HG03442 (cell line): ENCODE measurements around the gene IGF2BP2.

Experiments used
- ATAC-seq: cut with Tn5 transposase; IDR thresholded peaks from one replicate; pipeline ENCODE4 v1.9.1; 2021; ENCODE audit warnings: mild to moderate bottlenecking, moderate library complexity; ENCODE audit not compliant: unreplicated experiment

IGF2BP2 gene

DNA sequence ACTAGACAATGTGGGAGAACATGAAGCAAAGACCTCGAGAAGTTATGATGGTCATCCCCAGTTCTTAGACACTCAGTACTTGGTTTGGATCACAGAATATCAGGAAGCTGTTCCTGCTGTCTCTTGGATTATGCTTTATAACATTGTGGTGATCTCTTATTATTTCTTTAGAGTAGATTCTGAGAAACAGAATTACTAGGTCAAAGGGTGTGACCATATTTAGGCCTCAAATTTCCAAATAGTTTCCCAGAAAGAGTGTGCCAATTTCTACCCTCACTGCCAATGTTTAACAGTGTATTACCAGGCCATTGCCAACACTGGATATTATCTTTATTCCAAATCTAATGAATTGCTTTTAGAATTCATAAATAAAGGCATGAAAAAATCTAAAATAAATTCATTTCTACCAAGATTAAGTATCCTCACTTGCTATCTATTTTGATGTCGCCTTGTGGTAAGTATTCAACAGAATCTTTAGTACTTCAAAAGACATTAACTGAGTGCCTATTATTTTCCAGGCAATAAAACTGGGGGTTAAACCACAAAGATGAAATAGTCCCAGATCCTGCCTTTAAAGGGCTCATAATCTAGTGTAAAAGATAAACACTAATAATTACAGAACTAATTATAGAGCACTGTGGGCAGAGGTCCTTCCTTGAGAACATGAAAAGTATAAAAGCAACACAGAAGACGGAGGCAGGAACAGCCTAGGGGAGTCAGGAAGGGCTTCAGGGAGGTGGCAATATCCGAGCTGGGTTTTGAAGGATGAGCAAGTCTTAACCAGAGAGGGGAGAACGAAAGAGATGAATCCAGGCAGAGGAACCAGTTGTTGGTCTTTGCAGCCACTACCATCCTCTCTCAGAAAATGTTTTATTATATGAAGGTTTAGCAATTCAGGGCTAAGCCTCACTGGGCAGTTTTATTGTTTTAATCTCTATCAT, 86.8 kb downstream of the IGF2BP2 start:
- ATAC-seq: no peak

DNA sequence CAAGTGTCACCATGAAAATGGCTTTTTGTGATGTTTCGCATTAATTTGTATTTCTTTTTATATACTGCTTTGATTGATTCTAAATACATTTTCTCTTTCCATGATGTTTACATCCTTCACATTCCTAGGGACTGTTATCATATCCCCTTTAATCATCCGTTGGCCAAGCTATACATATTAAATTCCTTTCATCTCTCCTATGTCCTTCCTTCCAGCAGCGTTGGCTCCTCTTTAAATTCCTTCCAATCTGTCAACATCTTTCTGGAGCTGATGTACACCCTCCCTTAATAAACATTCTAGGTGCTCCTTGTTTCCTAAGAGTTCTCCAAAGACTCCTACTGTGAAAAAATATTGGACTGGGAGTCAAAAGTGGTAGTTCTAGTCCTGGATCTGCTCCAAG, 87.8 kb downstream of the IGF2BP2 start:
- ATAC-seq: no peak

DNA sequence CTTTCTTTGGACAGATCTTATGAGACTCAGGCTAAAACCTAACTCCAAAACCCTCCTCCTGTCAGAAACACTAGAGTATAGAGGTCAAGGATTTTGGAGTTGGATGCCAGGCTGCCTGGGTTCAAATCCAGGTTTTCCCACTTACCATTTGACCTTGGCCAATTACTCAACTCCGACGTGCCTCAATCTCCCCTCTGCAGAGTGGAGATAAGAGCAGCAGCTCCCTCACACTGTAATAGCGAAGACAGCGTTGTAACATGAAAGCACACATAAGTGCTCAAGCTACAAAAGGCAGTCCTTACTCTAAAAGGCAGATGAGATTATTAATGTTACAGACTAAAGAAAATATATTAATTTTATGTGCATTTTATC, 90.1 kb downstream of the IGF2BP2 start:
- no peak for ATAC-seq

DNA sequence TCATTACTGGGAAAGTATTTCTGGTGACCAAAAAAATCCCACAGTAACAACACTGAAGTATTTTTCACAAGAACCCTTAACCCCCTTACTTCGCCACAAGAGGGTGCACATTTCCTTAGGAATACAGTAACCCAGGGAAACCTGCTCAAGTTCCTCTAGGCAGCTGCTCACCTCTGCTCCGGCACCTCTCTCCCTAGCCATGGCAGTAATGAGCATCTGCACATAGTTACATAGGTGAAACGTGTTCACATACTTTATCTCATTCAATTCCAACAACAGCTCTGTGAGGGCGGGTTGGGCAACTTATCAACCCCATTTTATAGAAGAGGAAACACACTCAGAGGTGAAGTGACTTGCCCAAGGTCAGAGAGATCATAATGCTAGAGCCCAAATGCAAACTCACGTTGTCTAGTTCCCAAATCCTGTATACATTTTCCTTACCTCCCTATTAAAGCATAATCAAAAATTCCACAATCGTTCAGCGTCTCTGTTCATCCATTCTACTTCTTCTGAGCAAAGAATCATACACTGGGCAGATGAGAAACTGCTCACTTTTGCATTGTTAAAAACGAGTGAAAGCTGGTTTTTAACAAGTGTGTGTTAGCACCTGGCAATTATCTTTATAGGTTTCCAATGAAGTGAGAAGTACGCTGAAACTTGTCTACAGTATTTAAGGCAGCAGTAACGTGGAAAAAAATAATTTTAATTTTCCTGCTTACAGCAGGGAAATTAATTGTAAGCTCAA, 90.7 kb downstream of the IGF2BP2 start:
- ATAC-seq: no peak

DNA sequence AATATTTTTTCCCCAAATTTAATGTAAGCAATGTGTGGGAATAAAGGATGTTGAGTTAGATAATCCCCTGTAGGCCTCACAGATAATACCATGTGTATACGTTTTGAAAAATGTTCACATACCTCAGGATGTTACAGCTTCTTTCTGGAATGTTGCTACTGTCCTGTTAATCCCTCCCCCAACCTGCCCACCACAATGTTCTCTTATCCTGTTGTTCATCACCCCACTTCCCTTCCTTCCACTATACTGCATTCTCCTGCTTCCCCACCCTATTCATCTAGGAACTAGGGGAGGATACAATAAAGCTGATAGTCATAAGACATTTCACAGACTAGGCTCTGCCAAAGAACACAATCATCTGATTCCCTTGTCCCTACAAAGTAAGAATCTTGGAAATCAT, 92.1 kb downstream of the IGF2BP2 start:
- ATAC-seq: no peak

DNA sequence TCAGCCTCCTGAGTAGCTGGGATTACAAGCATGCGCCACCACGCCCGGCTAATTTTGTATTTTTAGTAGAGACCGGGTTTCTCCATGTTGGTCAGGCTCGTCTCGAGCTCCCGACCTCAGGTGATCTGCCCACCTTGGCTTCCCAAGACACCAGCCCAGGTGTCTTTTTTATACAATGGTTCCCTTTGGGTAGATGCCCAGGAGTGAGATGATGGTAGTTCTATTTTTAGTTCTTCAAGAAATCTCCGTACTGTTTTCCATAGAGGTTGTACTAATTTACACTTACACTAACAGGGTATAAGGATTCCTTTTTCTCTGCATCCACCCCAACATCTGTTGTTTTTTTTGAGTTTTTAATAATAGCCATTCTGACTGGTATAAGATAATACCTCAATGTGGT, 94.3 kb downstream of the IGF2BP2 start:
- ATAC-seq: no peak

DNA sequence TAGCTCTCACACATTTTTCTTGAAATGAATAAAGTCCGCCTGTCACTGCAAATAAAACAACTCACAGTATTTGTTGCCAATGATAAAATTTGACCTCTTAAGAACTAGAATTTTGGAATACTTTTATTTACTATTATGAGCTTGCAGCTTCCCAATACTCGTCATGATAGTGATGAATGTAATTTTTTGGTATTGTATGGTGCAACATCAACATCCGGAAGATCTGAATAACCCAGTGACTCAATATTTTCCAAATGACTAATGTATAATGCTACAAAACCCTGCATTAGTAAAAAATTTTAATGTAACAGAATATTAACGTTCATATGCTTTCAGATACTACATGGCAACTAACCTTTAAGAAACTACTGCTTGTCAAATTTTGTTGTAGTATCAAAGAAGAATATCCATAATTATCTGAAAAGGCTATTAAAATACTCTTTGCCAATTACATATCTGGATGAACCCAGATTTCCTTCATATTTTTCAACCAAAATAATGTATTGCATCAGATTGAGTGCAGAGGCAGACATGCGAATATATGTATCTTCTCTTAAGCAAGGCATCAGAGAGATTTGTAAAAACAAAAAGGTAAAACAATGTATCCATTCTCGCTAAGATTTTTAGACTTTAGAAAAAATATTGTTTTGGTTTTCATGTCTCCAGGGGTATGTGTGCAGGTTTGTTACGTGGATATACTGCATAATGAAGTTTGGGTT, 95.3 kb downstream of the IGF2BP2 start:
- no peak for ATAC-seq

DNA sequence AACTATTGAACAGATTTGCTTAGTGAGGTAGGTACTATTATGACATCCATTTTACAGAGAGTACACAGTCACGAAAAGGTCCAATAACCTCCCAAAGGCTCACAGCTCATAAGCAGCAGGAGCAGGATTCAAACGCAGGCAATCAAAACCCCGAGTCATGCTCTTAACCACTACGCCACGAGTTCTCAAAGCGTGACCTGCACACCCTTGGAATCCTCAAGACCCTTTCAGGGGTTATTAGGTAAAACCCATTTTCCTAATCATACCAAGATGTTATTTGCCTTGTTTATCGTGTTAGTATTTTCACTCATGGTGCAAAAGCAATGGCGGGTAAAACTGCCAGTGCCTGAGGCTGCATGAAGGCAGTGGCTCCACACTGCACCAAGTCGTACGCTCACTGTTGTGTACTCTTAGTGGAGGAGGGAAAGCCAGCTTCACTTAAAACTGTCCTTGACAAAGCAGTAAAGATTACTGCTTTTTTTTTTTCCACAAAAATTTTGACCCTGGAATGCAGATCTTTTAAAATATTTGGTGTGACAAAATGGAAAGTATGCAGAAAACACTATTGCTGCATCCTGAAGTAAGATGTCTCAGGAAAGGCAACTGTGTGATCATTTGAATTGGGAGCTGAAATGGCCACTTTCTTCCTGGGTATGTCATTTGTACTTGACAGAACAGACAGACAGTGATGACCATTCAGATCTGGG, 96.1 kb downstream of the IGF2BP2 start:
- ATAC-seq: no peak

DNA sequence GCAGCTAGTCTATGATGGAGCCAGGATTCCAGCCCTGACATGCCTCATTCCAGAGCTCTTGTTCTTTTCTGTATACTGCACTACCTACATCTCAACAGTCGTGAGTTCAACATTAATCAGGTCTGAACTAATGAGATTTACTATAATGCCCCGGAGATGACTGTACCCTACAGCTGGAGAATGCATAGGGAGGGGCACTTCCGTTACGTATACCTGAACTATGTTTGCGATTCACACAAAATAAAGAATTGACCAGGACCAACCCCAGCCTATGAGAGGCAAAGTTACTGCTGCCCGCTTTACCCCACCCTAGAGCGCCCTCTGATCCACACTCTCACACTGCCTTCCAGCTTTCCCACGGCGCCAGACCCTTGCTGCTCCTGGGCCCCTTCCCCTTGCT, 97.0 kb downstream of the IGF2BP2 start:
- ATAC-seq: no peak

DNA sequence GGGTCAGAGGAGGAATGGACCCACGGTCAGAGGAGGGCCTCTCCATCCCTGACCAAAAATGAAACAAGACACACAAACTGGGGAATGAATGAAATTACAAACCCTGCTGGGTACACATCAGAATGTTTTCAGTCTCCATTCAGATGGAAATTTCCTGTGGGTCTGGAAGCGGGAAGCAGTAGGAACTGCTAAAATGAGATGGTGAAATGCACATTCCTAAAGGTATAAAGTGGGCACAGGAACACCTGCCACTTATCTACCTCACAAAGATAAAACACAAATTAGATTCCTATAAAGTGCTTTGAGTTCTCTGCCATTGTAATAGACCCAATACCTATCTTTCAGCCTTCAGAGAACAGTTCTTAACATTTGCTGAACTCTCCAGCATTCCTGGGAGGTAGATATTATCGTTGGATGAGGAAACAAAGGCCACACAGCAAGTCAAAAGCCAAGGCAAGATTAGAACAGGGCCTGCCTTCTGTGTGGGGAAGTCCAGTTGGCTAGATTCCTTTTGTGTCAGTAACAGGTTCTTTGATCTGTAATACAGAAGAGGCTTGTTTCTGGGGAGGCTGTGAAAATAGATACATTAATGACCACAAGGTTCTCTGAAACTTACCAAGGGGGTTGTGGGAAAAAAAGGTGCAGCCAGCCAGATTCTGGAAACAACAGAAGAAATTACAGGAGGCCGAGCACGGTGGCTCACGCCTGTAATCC, 98.4 kb downstream of the IGF2BP2 start:
- no peak for ATAC-seq

DNA sequence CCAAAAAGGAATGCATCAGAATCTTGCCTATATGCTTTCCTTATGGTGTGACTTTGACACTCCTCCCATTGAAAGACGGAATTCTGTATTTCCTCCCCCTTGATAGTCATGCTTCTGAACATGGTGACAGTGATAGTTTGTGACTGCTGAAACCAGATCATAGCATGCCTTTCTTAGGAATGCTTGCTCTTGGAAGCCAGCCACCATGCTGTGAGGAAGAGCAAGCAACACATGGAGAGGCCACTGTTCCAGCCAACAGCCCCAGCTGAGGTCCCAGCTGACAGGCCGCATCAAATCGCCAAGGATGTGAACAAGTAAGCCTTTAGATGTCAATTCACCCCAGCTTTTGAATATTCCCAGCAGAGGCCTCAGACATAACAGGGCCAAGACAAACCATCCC, 100.1 kb downstream of the IGF2BP2 start:
- no peak for ATAC-seq

DNA sequence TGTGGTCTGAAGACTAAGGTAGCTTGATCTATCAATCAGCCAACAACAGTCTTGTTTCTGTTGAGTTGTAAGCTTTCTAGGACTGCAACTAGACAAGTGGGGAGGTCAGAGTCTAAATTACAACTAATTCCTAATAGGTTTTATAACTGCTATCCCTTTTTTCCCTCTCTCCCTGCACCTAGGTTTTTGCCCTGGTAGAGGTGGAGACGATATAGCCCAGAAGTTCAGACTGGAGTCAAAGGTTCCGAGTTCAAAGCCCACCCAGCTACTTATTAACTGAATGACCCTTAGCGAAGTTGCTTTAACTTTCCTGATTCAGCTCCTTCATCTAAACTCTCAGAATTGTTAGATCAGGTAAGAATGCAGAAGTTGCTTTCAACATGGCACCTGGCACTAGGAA, 100.6 kb downstream of the IGF2BP2 start:
- ATAC-seq: no peak

DNA sequence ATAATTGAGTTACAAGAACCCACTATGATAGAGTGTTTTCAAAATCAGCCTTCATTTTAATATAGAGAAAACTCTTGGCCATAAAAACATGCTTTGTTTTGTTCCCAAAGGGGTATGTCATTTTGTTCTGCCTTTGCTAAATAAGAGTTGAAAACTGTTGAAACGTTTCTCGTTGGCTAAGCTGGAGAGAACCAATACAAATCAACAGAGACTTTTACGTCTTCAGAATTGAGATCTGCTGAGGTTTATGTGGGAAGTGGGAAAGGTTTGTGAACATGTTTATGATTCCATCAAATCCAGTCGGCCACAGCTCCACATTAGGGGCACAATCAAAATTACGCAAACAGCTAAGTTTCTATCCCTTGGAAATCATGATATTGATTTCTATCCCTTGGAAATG, 102.0 kb downstream of the IGF2BP2 start:
- ATAC-seq: no peak

DNA sequence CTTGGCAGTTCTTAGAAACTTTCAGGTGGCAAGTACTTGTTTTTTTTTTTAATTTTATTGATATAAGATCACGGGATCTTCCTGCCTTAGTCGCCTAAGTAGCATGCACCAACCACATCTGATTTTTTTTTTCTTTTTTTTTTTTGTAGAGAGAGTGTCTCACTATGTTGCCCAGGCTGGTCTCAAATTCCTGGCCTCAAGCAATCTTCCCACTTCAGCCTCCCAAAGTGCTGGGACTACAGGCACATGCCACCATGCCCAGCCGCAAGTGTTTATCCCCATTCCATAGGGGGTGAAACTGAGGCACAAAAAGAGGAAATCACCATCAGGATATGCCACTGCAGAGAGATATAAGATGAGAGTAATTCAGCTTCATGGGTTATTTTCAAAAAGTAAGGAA, 102.9 kb downstream of the IGF2BP2 start:
- no peak for ATAC-seq

DNA sequence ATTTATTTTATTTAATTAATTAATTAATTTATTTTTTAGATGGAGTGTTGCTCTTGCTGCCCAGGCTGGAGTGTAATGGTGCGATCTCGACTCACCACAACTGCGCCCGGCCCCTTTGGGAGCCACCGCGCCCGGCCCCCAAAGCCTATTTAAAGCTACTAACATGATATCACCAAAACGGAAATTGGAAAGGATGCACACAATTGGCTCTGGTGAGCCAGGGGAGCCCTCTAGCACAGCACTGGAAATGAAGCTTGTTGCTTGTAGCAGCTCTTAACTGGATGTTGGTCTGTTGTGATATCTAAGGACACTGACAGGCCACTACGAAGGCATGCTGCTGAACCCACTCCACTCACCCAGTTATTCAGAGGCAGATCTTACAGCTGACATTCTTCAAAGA, 104.5 kb downstream of the IGF2BP2 start:
- no peak for ATAC-seq

DNA sequence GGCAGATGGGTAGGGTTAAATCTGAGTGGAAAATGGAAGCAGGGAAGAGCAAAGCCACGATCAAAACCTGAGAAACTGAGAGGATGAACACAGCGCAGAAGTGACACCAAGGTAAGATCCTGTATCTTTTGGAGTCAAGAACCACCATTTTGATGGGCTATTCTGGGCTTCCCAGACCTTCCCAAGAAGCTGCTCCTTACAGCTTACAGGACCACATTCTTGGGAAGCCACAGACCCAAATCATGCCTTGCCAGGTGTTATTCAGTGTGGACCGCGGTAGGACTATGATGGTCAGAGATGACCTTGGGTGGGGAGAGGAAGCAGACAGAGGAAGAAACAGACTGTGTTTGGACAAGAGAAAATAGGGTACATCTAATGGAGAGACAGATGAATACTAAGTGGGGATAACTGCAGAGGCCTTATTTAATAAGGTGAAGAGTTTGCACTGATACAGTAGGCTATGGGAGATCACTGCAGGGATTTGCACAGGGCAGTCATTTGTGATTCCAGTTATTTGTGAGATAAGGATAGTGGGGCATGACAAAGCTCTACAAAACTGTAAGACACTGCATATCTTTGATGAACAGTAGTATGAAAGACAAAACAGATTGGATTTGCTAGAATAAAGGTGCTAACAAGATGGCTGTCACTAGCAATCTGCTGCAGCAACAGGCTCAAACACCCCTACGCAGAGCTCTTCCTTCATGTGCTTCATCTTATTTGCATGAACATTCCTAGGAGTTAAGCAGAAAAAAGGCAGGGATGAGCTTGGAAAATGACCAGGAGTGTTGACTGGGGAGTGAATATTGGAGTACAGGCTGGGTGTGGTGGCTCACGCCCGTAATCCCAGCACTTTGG, 105.9 kb downstream of the IGF2BP2 start:
- ATAC-seq: no peak

DNA sequence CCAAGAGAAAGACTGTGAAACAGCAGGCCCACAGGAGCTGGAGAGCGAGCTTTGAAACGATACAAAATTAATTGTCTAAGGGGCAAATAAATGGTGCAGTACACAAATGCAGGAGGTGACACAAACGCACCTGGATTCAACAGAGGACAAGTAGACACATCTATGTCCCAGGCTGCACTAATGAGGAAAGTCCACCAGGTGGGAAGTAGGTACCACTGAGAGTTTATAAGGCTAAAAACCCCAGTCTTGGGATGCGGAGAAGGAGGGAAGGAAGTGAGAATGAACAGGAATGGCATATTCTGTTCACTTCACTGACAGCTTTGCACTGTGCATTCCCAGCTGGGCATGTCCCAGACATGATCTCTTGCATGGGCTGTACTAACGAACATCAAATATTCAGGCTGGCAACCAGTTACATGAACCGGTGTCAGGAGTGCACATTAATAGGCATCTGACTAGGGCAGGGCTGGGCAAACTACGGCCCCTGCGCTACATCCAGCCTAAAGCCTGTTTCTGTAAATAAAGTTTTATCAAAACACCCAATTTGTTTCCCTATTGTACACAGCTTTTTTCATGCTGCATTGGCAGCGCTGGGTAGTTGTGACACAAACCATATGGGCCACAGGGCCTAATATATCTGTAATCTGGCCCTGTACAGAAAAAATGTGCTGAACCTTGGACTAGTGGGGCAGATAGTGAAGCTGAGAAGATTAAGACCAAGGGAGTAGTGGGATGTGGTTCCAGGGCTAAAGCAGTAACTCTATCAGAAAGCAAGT, 107.0 kb downstream of the IGF2BP2 start:
- no peak for ATAC-seq

DNA sequence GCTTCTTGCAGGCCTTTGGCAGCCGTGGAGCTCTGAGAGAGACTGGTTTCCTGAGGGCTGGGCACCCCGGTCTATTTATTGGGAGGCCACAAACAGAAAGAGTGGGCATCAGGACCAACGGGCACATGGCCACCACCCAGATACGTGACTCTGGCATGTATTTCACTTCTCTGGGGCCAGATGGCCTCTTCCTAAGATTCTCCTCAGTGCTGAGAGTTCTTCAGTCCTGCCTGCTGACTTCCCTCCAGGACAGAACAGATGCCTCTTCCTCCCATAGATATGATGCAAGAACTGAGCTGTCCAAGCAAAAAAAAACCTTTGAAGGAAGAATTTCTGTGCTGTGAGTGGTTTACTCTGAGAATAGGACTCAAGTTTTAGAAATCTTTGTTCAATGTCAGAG, 107.7 kb downstream of the IGF2BP2 start:
- no peak for ATAC-seq
